H1 (cell line): ENCODE results near the gene TRPV6. TPM values are rescaled to one million over a fixed set of nuclear protein-coding genes. Genes with fewer than 3 reads are reported as not detected.

Source experiments
- polyA plus RNA-seq, 7 experiments: library from polyadenylated mRNA; depleted of rRNA in 3 of 7; stranded (reverse) in 5 of 7; unstranded in 2 of 7; fragments of >200 nt in 5 of 7; fragments of 200-250 nt in 2 of 7; gene quantifications; 1 replicate in 5 of 7; 2 replicates in 1 of 7; 4 replicates in 1 of 7; pipeline versions ENCODE4 v1.2.1 to v1.2.3, GENCODE V29; 2011 to 2013; ENCODE audit warnings: missing spikeins in 2 of 7, mixed read lengths in 2 of 7
- total RNA-seq: library from RNA; stranded (reverse); fragmentation: NEBNext Ultra II Directional; extraction: Animal tissue kit (Norgen Biotek cat#: 25700); gene quantifications from 2 replicates; pipeline ENCODE4 v1.2.1, GENCODE V29; 2021
- TF ChIP-seq, protein P1 (sequence below): fragments of 300-600 bp; sonication (generic); IDR thresholded peaks from 2 replicates; pipeline ENCODE4 v1.7.1; 2012; ENCODE audit warnings: low read length, moderate library complexity, mild to moderate bottlenecking, inconsistent platforms; ENCODE audit not compliant: insufficient replicate concordance

Gene TRPV6
- total and polyA plus RNA-seq, 2 of the 8 experiments (the other 6 are each of a cell fraction or from before 2014, with no cell fraction given), result 0.52 to 1.1 TPM

DNA sequence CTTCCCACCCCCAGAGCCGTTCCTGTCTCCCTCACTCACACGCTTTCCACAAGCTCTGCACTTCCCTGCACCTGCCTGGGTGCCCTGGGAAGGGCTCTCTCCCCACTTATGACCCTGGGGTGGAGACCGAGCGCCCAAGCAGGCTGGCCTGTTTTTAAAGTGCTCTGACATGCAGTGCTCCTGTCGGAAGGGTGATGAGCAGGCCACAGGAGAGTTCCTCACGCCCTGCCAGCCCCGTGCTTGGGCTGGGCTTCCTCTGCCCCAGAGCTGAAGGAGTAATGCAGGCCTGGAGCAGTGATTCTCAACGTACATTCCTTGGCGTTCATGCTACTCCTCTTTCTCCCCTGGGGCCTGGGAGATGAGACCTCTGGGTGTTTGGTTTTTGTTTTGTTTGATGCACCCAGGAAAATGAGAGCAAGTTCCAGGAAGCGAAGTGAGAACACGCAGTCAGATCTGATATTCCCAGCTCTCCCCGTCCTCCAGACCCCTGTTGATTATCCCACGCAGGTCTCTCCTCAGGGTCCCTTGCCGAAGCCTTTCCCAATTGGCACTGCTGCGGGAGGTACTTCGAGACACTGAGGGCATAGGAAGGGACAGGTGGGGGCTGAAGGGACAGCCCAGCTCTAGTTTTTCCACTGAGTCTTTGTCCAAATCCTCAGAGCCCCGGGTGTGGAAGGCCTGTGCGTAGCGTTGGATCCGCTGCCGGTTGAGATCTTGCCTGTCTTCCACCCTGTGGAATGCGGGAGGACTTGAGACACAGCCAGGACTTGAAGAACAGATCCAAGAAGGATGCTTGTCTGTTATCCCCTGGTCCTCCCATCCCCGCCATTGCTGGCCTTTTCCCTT is 14.1 kb downstream of the TRPV6 start (continued):
- TF ChIP-seq, protein P1, sequence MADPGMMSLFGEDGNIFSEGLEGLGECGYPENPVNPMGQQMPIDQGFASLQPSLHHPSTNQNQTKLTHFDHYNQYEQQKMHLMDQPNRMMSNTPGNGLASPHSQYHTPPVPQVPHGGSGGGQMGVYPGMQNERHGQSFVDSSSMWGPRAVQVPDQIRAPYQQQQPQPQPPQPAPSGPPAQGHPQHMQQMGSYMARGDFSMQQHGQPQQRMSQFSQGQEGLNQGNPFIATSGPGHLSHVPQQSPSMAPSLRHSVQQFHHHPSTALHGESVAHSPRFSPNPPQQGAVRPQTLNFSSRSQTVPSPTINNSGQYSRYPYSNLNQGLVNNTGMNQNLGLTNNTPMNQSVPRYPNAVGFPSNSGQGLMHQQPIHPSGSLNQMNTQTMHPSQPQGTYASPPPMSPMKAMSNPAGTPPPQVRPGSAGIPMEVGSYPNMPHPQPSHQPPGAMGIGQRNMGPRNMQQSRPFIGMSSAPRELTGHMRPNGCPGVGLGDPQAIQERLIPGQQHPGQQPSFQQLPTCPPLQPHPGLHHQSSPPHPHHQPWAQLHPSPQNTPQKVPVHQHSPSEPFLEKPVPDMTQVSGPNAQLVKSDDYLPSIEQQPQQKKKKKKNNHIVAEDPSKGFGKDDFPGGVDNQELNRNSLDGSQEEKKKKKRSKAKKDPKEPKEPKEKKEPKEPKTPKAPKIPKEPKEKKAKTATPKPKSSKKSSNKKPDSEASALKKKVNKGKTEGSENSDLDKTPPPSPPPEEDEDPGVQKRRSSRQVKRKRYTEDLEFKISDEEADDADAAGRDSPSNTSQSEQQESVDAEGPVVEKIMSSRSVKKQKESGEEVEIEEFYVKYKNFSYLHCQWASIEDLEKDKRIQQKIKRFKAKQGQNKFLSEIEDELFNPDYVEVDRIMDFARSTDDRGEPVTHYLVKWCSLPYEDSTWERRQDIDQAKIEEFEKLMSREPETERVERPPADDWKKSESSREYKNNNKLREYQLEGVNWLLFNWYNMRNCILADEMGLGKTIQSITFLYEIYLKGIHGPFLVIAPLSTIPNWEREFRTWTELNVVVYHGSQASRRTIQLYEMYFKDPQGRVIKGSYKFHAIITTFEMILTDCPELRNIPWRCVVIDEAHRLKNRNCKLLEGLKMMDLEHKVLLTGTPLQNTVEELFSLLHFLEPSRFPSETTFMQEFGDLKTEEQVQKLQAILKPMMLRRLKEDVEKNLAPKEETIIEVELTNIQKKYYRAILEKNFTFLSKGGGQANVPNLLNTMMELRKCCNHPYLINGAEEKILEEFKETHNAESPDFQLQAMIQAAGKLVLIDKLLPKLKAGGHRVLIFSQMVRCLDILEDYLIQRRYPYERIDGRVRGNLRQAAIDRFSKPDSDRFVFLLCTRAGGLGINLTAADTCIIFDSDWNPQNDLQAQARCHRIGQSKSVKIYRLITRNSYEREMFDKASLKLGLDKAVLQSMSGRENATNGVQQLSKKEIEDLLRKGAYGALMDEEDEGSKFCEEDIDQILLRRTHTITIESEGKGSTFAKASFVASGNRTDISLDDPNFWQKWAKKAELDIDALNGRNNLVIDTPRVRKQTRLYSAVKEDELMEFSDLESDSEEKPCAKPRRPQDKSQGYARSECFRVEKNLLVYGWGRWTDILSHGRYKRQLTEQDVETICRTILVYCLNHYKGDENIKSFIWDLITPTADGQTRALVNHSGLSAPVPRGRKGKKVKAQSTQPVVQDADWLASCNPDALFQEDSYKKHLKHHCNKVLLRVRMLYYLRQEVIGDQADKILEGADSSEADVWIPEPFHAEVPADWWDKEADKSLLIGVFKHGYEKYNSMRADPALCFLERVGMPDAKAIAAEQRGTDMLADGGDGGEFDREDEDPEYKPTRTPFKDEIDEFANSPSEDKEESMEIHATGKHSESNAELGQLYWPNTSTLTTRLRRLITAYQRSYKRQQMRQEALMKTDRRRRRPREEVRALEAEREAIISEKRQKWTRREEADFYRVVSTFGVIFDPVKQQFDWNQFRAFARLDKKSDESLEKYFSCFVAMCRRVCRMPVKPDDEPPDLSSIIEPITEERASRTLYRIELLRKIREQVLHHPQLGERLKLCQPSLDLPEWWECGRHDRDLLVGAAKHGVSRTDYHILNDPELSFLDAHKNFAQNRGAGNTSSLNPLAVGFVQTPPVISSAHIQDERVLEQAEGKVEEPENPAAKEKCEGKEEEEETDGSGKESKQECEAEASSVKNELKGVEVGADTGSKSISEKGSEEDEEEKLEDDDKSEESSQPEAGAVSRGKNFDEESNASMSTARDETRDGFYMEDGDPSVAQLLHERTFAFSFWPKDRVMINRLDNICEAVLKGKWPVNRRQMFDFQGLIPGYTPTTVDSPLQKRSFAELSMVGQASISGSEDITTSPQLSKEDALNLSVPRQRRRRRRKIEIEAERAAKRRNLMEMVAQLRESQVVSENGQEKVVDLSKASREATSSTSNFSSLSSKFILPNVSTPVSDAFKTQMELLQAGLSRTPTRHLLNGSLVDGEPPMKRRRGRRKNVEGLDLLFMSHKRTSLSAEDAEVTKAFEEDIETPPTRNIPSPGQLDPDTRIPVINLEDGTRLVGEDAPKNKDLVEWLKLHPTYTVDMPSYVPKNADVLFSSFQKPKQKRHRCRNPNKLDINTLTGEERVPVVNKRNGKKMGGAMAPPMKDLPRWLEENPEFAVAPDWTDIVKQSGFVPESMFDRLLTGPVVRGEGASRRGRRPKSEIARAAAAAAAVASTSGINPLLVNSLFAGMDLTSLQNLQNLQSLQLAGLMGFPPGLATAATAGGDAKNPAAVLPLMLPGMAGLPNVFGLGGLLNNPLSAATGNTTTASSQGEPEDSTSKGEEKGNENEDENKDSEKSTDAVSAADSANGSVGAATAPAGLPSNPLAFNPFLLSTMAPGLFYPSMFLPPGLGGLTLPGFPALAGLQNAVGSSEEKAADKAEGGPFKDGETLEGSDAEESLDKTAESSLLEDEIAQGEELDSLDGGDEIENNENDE, result no peak
